Right lobe of liver (tissue), 4 donors: ENCODE results near the gene ANGPTL2.

Experiments used
- CTCF ChIP-seq, 4 donors: fragments of 200-600 bp in 3 of 4; fragments of 450-650 bp in 1 of 4; IDR thresholded peaks; one replicate each; pipeline versions ENCODE4 v1.5.1 to v1.8.0; 2016 to 2022; ENCODE audit warnings: antibody characterized with exemption in 4 of 4, mild to moderate bottlenecking in 2 of 4
- POLR2A ChIP-seq: fragments of 450-650 bp; IDR thresholded peaks from one replicate; pipeline ENCODE4 v1.6.1; 2017; ENCODE audit warnings: antibody characterized with exemption, mild to moderate bottlenecking
- donor health status: DM: no; HTN: no; CAD: no.
- donor health status: DM: no; HTN: no; CAD: no.
- donor health status: DM: no; HTN: yes; CAD: no.

- no peak for TF ChIP-seq POLR2A
- no peak for TF ChIP-seq CTCF (IDR thresholded peaks at IDR 0.05)
Measured at GRCh38 chr9:127078336-127078735, 44.1 kb downstream of the ANGPTL2 start.
